K562 (cell line): Measurements from ENCODE around the gene LPXN. TPM values are rescaled to one million over a fixed set of nuclear protein-coding genes. Genes with fewer than 3 reads are reported as not detected.

Experiments used
- BMI1 ChIP-seq: fragments of 150-350 bp; IDR thresholded peaks from 2 replicates; pipeline ENCODE4 v1.6.1; 2014; ENCODE audit warnings: low read length
- COPS2 ChIP-seq: fragments of 450-650 bp; conservative IDR thresholded peaks from 2 replicates; pipeline ENCODE4 v1.6.1; 2016; ENCODE audit warnings: mild to moderate bottlenecking, moderate library complexity
- GTF3C2 ChIP-seq: IDR thresholded peaks from 3 replicates; pipeline ENCODE4 v1.6.1; 2011; ENCODE audit warnings: borderline replicate concordance, mild to moderate bottlenecking, moderate library complexity; ENCODE audit not compliant: insufficient read length; ENCODE audit errors: extremely low read depth
- HNRNPLL ChIP-seq: fragments of 200-400 bp; formaldehyde crosslinking; IDR thresholded peaks from 2 replicates; pipeline ENCODE4 v1.6.1; 2017; ENCODE audit warnings: low read length, low read depth, mild to moderate bottlenecking; ENCODE audit not compliant: poor library complexity, severe bottlenecking
- MAFF ChIP-seq: IDR thresholded peaks from 2 replicates; pipeline ENCODE4 v1.6.1; 2012; ENCODE audit warnings: low read length, improper control_type of control experiment
- MEF2D ChIP-seq: conservative IDR thresholded peaks from 2 replicates; pipeline ENCODE4 v1.6.1; 2016; ENCODE audit warnings: low read depth, missing genetic modification characterization, missing compliant biosample characterization
- RBBP5 ChIP-seq: fragments of 200-600 bp; sonication (generic); IDR thresholded peaks from 2 replicates; pipeline ENCODE4 v1.6.1; 2012; ENCODE audit warnings: borderline replicate concordance, mild to moderate bottlenecking, low read length, control low read depth, inconsistent platforms; ENCODE audit not compliant: insufficient read depth, poor library complexity, severe bottlenecking
- ZNF121 ChIP-seq: sonication (generic); formaldehyde crosslinking; conservative IDR thresholded peaks from 2 replicates; pipeline ENCODE4 v1.8.0; 2022; ENCODE audit warnings: missing genetic modification reagents
- ZNF316 ChIP-seq: fragments of 450-650 bp; IDR thresholded peaks from 2 replicates; pipeline ENCODE4 v1.6.1; 2016
- ZZZ3 ChIP-seq: fragments of 450-650 bp; IDR thresholded peaks from 2 replicates; pipeline ENCODE4 v1.6.1; 2016; ENCODE audit warnings: antibody characterized with exemption, mild to moderate bottlenecking, moderate library complexity
- polyA plus RNA-seq, 8 experiments: library from polyadenylated mRNA; depleted of rRNA in 4 of 8; stranded (reverse) in 5 of 8; unstranded in 3 of 8; fragments of >200 nt; fragmentation: Nextera tagmentation in 2 of 8; fragmentation: Illumina TruSeq in 1 of 8; extraction: Ambion mirVana in 2 of 8; extraction: Trizol in 1 of 8; gene quantifications; 2 replicates each; pipeline versions ENCODE4 v1.2.1 to v1.2.3, GENCODE V29; 2011 to 2014; ENCODE audit warnings: inconsistent platforms in 1 of 8, missing spikeins in 1 of 8
- total RNA-seq, 7 experiments: library from RNA; depleted of rRNA in 6 of 7; stranded (reverse); fragments of >200 nt in 6 of 7; fragmentation: Illumina TruSeq in 2 of 7; extraction: Trizol in 2 of 7; gene quantifications; 2 replicates each; pipeline versions ENCODE4 v1.2.1 to v1.2.3, GENCODE V29; 2011 to 2021; ENCODE audit warnings: low replicate concordance in 1 of 7
- TF ChIP-seq, protein P1 (sequence below): fragments of 450-650 bp; IDR thresholded peaks from one replicate; pipeline ENCODE4 v1.6.1; 2018; ENCODE audit warnings: mild to moderate bottlenecking, moderate library complexity; ENCODE audit not compliant: partially characterized antibody
- TF ChIP-seq, protein P2 (sequence below): sonication (generic); formaldehyde crosslinking; IDR thresholded peaks from 2 replicates; pipeline ENCODE4 v1.9.0; 2022; ENCODE audit warnings: mild to moderate bottlenecking, missing genetic modification reagents
- TF ChIP-seq, protein P3 (sequence below): sonication (generic); formaldehyde crosslinking; IDR thresholded peaks from 2 replicates; pipeline ENCODE4 v1.8.0; 2022; ENCODE audit warnings: mild to moderate bottlenecking, missing genetic modification reagents

Gene LPXN
- total and polyA plus RNA-seq, 9 of the 15 experiments (the other 6 are each of a cell fraction or from before 2014, with no cell fraction given): 0.73 to 3.1 (median 2.0) TPM

DNA sequence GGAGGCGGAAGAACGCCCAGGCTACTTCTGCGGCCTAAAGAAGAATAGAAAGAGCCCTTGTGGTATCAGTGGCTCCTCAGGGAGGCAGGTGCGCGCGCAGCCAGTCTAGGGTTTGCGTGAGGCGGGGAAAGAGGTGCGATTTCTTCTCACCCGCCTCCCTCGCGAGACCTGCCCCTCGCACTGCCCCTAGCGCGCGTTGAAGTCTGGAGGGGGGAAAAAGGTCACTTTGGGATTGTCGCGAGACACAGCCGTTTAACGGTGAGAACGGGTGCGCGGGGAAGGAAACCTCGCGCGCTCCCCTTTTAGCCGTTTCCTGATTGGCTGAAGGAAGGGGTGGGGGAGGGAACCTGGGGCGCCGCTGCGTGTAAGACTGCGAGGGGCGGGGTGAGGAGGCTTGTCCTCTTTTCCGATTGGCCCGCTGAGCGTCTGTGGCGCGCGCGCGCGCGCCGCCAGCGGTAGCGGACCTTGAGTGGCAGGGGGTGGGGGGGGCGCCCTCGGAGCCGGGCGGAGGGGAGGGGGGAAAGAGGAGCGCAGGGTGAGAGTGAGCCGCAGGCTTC lies 3.1 kb upstream of the LPXN start, which contains the start of gene ZFP91 (continued):
- no peak for TF ChIP-seq GTF3C2
- no peak for TF ChIP-seq HNRNPLL
- TF ChIP-seq ZNF121 (CRISPR knock-in tag): no peak
- TF ChIP-seq BMI1: no peak
- no peak for TF ChIP-seq RBBP5
- no peak for TF ChIP-seq ZZZ3
- TF ChIP-seq, protein P1, sequence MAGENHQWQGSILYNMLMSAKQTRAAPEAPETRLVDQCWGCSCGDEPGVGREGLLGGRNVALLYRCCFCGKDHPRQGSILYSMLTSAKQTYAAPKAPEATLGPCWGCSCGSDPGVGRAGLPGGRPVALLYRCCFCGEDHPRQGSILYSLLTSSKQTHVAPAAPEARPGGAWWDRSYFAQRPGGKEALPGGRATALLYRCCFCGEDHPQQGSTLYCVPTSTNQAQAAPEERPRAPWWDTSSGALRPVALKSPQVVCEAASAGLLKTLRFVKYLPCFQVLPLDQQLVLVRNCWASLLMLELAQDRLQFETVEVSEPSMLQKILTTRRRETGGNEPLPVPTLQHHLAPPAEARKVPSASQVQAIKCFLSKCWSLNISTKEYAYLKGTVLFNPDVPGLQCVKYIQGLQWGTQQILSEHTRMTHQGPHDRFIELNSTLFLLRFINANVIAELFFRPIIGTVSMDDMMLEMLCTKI: no peak
- no peak for TF ChIP-seq MEF2D (tag)
- peak; percentile 55; the same call in 1 of the 2 replicates for TF ChIP-seq MAFF
- TF ChIP-seq, protein P2, sequence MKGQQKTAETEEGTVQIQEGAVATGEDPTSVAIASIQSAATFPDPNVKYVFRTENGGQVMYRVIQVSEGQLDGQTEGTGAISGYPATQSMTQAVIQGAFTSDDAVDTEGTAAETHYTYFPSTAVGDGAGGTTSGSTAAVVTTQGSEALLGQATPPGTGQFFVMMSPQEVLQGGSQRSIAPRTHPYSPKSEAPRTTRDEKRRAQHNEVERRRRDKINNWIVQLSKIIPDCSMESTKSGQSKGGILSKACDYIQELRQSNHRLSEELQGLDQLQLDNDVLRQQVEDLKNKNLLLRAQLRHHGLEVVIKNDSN: no peak
- TF ChIP-seq ZNF316: no peak
- TF ChIP-seq, protein P3, sequence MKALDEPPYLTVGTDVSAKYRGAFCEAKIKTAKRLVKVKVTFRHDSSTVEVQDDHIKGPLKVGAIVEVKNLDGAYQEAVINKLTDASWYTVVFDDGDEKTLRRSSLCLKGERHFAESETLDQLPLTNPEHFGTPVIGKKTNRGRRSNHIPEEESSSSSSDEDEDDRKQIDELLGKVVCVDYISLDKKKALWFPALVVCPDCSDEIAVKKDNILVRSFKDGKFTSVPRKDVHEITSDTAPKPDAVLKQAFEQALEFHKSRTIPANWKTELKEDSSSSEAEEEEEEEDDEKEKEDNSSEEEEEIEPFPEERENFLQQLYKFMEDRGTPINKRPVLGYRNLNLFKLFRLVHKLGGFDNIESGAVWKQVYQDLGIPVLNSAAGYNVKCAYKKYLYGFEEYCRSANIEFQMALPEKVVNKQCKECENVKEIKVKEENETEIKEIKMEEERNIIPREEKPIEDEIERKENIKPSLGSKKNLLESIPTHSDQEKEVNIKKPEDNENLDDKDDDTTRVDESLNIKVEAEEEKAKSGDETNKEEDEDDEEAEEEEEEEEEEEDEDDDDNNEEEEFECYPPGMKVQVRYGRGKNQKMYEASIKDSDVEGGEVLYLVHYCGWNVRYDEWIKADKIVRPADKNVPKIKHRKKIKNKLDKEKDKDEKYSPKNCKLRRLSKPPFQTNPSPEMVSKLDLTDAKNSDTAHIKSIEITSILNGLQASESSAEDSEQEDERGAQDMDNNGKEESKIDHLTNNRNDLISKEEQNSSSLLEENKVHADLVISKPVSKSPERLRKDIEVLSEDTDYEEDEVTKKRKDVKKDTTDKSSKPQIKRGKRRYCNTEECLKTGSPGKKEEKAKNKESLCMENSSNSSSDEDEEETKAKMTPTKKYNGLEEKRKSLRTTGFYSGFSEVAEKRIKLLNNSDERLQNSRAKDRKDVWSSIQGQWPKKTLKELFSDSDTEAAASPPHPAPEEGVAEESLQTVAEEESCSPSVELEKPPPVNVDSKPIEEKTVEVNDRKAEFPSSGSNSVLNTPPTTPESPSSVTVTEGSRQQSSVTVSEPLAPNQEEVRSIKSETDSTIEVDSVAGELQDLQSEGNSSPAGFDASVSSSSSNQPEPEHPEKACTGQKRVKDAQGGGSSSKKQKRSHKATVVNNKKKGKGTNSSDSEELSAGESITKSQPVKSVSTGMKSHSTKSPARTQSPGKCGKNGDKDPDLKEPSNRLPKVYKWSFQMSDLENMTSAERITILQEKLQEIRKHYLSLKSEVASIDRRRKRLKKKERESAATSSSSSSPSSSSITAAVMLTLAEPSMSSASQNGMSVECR: no peak
- no peak for TF ChIP-seq COPS2
